Effector CD8-positive, alpha-beta T cell (primary cell): ENCODE measurements around the gene WBP2NL.

Experiments used
- DNase-seq: peaks from one replicate; lab custom pipeline; 2025; lab: John Stamatoyannopoulos, UW

Gene WBP2NL

GRCh38 chr22:41978732-41979131, 19.9 kb upstream of the WBP2NL start:
- no peak for DNase-seq

- no peak for DNase-seq
Measured at GRCh38 chr22:41979423-41980250, 19.0 kb upstream of the WBP2NL start.

- DNase-seq, result no peak
Measured at GRCh38 chr22:41982865-41983264, 15.7 kb upstream of the WBP2NL start.

- DNase-seq, result no peak
Measured at GRCh38 chr22:41983513-41984405, 14.8 kb upstream of the WBP2NL start.

GRCh38 chr22:41987276-41987675, 11.3 kb upstream of the WBP2NL start:
- DNase-seq, result no peak

GRCh38 chr22:41989246-41989645, 9.3 kb upstream of the WBP2NL start:
- no peak for DNase-seq

- DNase-seq, result no peak
Measured at GRCh38 chr22:41991111-41991510, 7.5 kb upstream of the WBP2NL start.

- no peak for DNase-seq
Measured at GRCh38 chr22:41992496-41992895, 6.1 kb upstream of the WBP2NL start.

GRCh38 chr22:41995211-41995610, 3.4 kb upstream of the WBP2NL start:
- no peak for DNase-seq

GRCh38 chr22:41996826-41997225, 1.8 kb upstream of the WBP2NL start:
- DNase-seq, result no peak

GRCh38 chr22:42000466-42000865, 1.9 kb downstream of the WBP2NL start:
- DNase-seq, result no peak

GRCh38 chr22:42001121-42001520, 2.5 kb downstream of the WBP2NL start:
- no peak for DNase-seq

- DNase-seq, result no peak
Measured at GRCh38 chr22:42001706-42002105, 3.1 kb downstream of the WBP2NL start.

- no peak for DNase-seq
Measured at GRCh38 chr22:42007922-42008321, 9.3 kb downstream of the WBP2NL start.

- no peak for DNase-seq
Measured at GRCh38 chr22:42010778-42011177, 12.2 kb downstream of the WBP2NL start.

GRCh38 chr22:42013385-42013784, 14.8 kb downstream of the WBP2NL start:
- no peak for DNase-seq

GRCh38 chr22:42016111-42016510, 17.5 kb downstream of the WBP2NL start:
- DNase-seq, result no peak

- DNase-seq, result no peak
Measured at GRCh38 chr22:42018224-42018623, 19.6 kb downstream of the WBP2NL start.

- DNase-seq, result no peak
Measured at GRCh38 chr22:42021571-42021970, 23.0 kb downstream of the WBP2NL start.

- no peak for DNase-seq
Measured at GRCh38 chr22:42022162-42022847, 23.7 kb downstream of the WBP2NL start.

- no peak for DNase-seq
Measured at GRCh38 chr22:42025421-42025820, 26.8 kb downstream of the WBP2NL start.

- no peak for DNase-seq
Measured at GRCh38 chr22:42026705-42027104, 28.1 kb downstream of the WBP2NL start.
